GM21717 (cell line): ENCODE measurements around the gene WIPF3.

Experiments
- ATAC-seq: cut with Tn5 transposase; IDR thresholded peaks from one replicate; pipeline ENCODE4 v1.9.1; 2021; ENCODE audit warnings: mild to moderate bottlenecking, moderate library complexity; ENCODE audit not compliant: unreplicated experiment

WIPF3 gene

GRCh38 chr7:29808075-29808801, 1.9 kb downstream of the WIPF3 start:
- no peak for ATAC-seq

- no peak for ATAC-seq
Measured at GRCh38 chr7:29809533-29810155, 3.3 kb downstream of the WIPF3 start.

- no peak for ATAC-seq
Measured at GRCh38 chr7:29810297-29810696, 4.0 kb downstream of the WIPF3 start.

GRCh38 chr7:29810813-29811482, 4.6 kb downstream of the WIPF3 start:
- no peak for ATAC-seq

- ATAC-seq, result no peak
Measured at GRCh38 chr7:29811586-29811985, 5.3 kb downstream of the WIPF3 start.

GRCh38 chr7:29812185-29812876, 6.0 kb downstream of the WIPF3 start:
- ATAC-seq, result no peak

GRCh38 chr7:29815181-29816105, 9.1 kb downstream of the WIPF3 start:
- ATAC-seq, result no peak

GRCh38 chr7:29818308-29818707, 12.0 kb downstream of the WIPF3 start:
- ATAC-seq, result no peak

- ATAC-seq, result peak; percentile 94
Measured at GRCh38 chr7:29825775-29826529, 19.6 kb downstream of the WIPF3 start.

- no peak for ATAC-seq
Measured at GRCh38 chr7:29826530-29826822, 20.2 kb downstream of the WIPF3 start.

- ATAC-seq, result no peak
Measured at GRCh38 chr7:29826904-29827303, 20.6 kb downstream of the WIPF3 start.

GRCh38 chr7:29831705-29832104, 25.4 kb downstream of the WIPF3 start:
- ATAC-seq, result no peak

- ATAC-seq, result no peak
Measured at GRCh38 chr7:29833929-29834328, 27.6 kb downstream of the WIPF3 start.

GRCh38 chr7:29835718-29836117, 29.4 kb downstream of the WIPF3 start:
- ATAC-seq, result no peak

- ATAC-seq, result no peak
Measured at GRCh38 chr7:29839302-29839701, 33.0 kb downstream of the WIPF3 start.

GRCh38 chr7:29839921-29840320, 33.6 kb downstream of the WIPF3 start:
- ATAC-seq, result no peak

- no peak for ATAC-seq
Measured at GRCh38 chr7:29840701-29841100, 34.4 kb downstream of the WIPF3 start.

GRCh38 chr7:29841926-29842701, 35.8 kb downstream of the WIPF3 start:
- ATAC-seq, result no peak

- ATAC-seq, result no peak
Measured at GRCh38 chr7:29843093-29843492, 36.8 kb downstream of the WIPF3 start.
